ENCODE data around the gene DNAAF5.
"Not testable (repeated sequence)": the region's sequence is repeated elsewhere in the genome, so short reads cannot be mapped to it uniquely, and the experiment has no call there.

The DNAAF5 gene

GRCh38 chr7:803243-803635, 76.7 kb downstream of the DNAAF5 start:
- no peak for DNase-seq (ENCODE audit: low read depth in 1 of 2, low spot score in 1 of 2)

- not testable (repeated sequence) for DNase-seq (ENCODE audit: low read depth in 1 of 2, low spot score in 1 of 2)
These were observed 77.3 kb downstream of the DNAAF5 start for GRCh38 chr7:803796-804195.

GRCh38 chr7:805261-805660, 78.8 kb downstream of the DNAAF5 start:
- DNase-seq (ENCODE audit: low read depth in 1 of 2, low spot score in 1 of 2) = no peak

GRCh38 chr7:815284-816216, 89.1 kb downstream of the DNAAF5 start:
- DNase-seq (ENCODE audit: low read depth in 1 of 2, low spot score in 1 of 2) = no peak

- peak; percentile 92 to 95 for DNase-seq (ENCODE audit: low read depth in 1 of 2, low spot score in 1 of 2)
These were observed 89.8 kb downstream of the DNAAF5 start for GRCh38 chr7:816300-816750.

- DNase-seq (ENCODE audit: low read depth in 1 of 2, low spot score in 1 of 2) = peak in 1 of 2 donors; percentile 13
These were observed 90.5 kb downstream of the DNAAF5 start for GRCh38 chr7:816751-817671.

GRCh38 chr7:818031-818699, 91.7 kb downstream of the DNAAF5 start:
- no peak for DNase-seq (ENCODE audit: low read depth in 1 of 2, low spot score in 1 of 2)

- DNase-seq (ENCODE audit: low read depth in 1 of 2, low spot score in 1 of 2) = no peak
These were observed 93.8 kb downstream of the DNAAF5 start for GRCh38 chr7:820341-820740.

- DNase-seq (ENCODE audit: low read depth in 1 of 2, low spot score in 1 of 2) = no peak
These were observed 95.2 kb downstream of the DNAAF5 start for GRCh38 chr7:821688-822087.

GRCh38 chr7:822692-823276, 96.3 kb downstream of the DNAAF5 start:
- no peak for DNase-seq (ENCODE audit: low read depth in 1 of 2, low spot score in 1 of 2)

GRCh38 chr7:823649-824048, 97.2 kb downstream of the DNAAF5 start:
- no peak for DNase-seq (ENCODE audit: low read depth in 1 of 2, low spot score in 1 of 2)

- DNase-seq (ENCODE audit: low read depth in 1 of 2, low spot score in 1 of 2) = no peak
These were observed 97.6 kb downstream of the DNAAF5 start for GRCh38 chr7:824081-824480.

- no peak for DNase-seq (ENCODE audit: low read depth in 1 of 2, low spot score in 1 of 2)
These were observed 98.2 kb downstream of the DNAAF5 start for GRCh38 chr7:824664-825063.

GRCh38 chr7:825386-825785, 98.9 kb downstream of the DNAAF5 start:
- no peak for DNase-seq (ENCODE audit: low read depth in 1 of 2, low spot score in 1 of 2)

- no peak for DNase-seq (ENCODE audit: low read depth in 1 of 2, low spot score in 1 of 2)
These were observed 99.9 kb downstream of the DNAAF5 start for GRCh38 chr7:826230-826917.

- no peak for DNase-seq (ENCODE audit: low read depth in 1 of 2, low spot score in 1 of 2)
These were observed 102.5 kb downstream of the DNAAF5 start for GRCh38 chr7:828793-829561.

- no peak for DNase-seq (ENCODE audit: low read depth in 1 of 2, low spot score in 1 of 2)
These were observed 103.6 kb downstream of the DNAAF5 start for GRCh38 chr7:830069-830468.

- DNase-seq (ENCODE audit: low read depth in 1 of 2, low spot score in 1 of 2) = no peak
These were observed 105.2 kb downstream of the DNAAF5 start for GRCh38 chr7:831596-832166.

Data from activated T-helper 1 cell treated with anti-CD3 and anti-CD28 coated beads, Interleukin-2, amount 50 U/mL, for 16 hours (primary cell).